ENCODE results near the gene GPBP1L1.
"Not testable (repeated sequence)": the region's sequence is repeated elsewhere in the genome, so short reads cannot be mapped to it uniquely, and the experiment has no call there.

The GPBP1L1 gene

DNA sequence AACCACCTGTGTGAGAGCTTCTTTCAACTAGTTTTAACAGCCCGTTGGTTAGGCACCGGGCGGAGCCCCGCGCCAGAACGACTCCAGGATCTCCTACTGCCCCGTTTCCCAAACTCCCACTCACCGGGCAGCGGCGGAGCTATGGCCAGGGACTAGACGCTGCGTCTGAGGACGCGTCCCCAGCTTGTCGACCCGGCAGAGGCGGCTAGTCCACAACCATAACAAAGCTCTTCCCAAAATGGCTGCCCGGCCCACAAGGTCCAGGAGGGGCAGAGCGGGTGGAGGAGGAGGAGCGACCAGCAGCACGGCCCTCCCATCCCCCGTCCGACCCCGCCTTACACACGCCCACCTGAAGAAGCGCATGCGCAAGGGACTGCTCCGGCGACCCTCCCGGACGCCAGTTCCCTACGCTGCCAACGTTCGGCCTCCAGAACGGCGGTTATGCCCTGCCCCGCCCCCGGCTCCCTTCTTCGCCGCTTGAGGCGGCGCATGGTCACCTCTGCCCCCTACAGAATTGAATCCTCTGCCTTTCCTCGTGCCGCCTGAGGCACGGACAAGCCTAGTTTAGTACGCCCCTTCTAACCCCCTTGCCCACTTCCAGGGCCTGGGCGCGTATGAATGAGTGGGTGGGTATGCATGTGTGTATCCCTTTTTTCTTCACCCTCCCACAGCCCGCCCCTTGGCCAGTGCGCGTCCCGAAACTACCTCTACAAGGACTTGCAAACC, at the start of gene GPBP1L1:
Gene GPBP1L1 (minus strand): TSS at position 246 of the 726 bp plus-strand sequence. CDS start 27,446 bp downstream, outside the sequence.
- peaks cover 50% of the 10 kb centered on the region for H3K4me1 Mint-ChIP-seq
- peak within 1 kb of the TSS; percentile 99 to 100 for H3K27ac Mint-ChIP-seq
- peak; percentile 98 to 99 for DNase-seq
- ATAC-seq, result peak; percentile 80
- H3K9me3 Mint-ChIP-seq, result no peaks in the 10 kb centered on the region
- H3K4me3 Mint-ChIP-seq, result peak within 1 kb of the TSS; percentile 97 to 99
- no peaks in the 10 kb centered on the region for H3K27me3 Mint-ChIP-seq

GRCh38 chr1:45730780-45731319, 44.5 kb upstream of the GPBP1L1 start:
- Mint-ChIP-seq H3K27ac (no peak overlapping the region), H3K4me3 (no peak overlapping the region), H3K4me1 (peaks cover 6% of the 10 kb centered on the region), H3K9me3 (no peaks in the 10 kb centered on the region), H3K27me3 (no peaks in the 10 kb centered on the region)
- ATAC-seq, result no peak
- no peak for DNase-seq

DNA sequence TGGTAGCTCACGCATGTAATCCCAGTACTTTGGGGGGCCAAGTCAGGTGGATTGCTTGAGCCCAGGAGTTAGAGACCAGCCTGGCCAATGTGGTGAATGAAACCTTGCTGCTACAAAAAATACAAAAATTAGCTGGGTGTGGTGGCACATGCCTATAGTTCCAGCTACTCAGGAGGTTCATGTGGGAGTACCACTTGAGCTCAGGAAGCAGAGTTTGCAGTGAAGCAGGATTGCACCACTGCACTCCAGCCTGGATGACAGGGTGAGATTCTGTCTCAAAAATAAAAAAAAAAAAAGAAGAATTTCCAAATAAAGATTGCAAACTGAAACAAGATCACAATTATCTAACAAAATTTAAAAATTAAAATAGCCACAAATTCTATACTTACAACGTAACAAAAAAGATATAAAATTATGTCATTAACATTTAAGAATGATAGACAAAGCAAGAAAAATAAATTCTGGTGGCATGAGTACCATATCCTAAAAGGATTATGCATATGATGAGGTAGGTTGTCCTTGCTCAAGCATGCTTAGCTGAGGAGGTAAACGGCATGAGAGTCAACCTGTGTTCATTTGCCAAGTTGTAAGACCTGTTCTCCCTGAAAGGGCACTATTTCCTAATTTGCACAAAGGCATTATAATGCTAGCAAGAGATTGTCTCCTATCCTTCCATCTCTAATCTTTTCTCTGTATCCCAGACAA, 43.9 kb upstream of the GPBP1L1 start:
- no peaks in the 10 kb centered on the region for H3K9me3 Mint-ChIP-seq
- DNase-seq, result no peak
- no peak for ATAC-seq
- H3K27me3 Mint-ChIP-seq, result no peaks in the 10 kb centered on the region
- no peak overlapping the region for H3K27ac Mint-ChIP-seq
- no peak overlapping the region for H3K4me3 Mint-ChIP-seq
- peaks cover 6% of the 10 kb centered on the region for H3K4me1 Mint-ChIP-seq

DNA sequence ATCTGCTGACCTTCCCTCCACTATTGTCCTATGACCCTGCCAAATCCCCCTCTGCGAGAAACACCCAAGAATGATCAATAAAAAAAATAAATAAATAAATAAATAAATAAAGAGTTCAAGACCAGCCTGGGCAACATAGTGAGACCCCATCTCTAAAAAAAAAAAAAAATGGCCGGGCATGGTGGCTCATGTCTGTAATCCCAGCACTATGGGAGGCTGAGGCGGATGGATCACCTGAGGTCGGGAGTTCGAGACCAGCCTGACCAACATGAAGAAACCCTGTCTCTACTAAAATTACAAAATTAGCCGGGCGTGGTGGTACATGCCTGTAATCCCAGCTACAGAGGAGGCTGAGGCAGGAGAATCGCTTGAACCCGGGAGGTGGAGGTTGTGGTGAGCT, 39.7 kb upstream of the GPBP1L1 start:
- not testable (repeated sequence) for H3K27ac Mint-ChIP-seq, H3K4me1 Mint-ChIP-seq, ATAC-seq, DNase-seq, H3K27me3 Mint-ChIP-seq, H3K9me3 Mint-ChIP-seq, H3K4me3 Mint-ChIP-seq

GRCh38 chr1:45723248-45723930, 37.1 kb upstream of the GPBP1L1 start:
- H3K9me3 Mint-ChIP-seq, result no peaks in the 10 kb centered on the region
- no peak for DNase-seq
- H3K27me3 Mint-ChIP-seq, result no peaks in the 10 kb centered on the region
- ATAC-seq, result no peak
- no peak overlapping the region for H3K4me3 Mint-ChIP-seq
- H3K4me1 Mint-ChIP-seq, result no peaks in the 10 kb centered on the region
- no peak overlapping the region for H3K27ac Mint-ChIP-seq

DNA sequence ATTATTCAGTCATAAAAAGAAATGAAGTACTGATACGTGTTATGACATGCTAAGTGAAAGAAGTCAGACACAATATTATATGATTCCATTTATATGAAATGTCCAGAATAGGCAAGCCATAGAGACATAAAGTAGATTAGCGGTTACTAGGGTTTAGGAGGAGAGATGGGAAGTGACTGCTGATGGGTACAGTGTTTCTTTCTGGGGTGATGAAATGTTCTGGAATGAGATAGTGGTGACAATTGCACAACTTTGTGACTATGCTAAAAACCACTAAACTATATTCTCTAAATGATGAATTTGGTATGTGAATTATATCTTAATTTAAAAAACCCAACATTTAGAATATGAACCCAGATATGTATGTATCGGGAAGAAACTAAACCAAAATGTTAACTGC, 36.5 kb upstream of the GPBP1L1 start:
- ATAC-seq (no peak), DNase-seq (no peak)
- H3K4me1 Mint-ChIP-seq, result no peaks in the 10 kb centered on the region
- H3K27ac Mint-ChIP-seq, result no peak overlapping the region
- no peak overlapping the region for H3K4me3 Mint-ChIP-seq
- no peaks in the 10 kb centered on the region for H3K9me3 Mint-ChIP-seq
- H3K27me3 Mint-ChIP-seq, result no peaks in the 10 kb centered on the region

DNA sequence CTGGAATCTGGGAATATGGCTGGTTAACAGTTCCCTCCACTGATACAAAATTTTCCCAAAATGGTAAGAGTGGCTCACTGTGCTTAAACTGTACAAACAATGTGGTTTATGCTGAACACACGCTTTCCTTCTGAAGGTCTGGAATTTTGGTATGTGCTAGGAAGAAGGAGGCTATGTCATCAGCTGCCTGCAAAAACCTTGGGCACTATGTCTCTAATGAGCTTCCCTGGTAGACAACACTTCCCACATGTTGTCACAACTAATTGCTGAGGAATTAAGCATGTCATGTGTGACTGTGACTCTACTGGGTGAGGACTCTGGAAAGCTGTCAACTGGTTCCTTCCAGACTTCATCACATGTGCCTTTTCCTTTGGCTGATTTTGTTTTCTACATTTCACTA, 34.9 kb upstream of the GPBP1L1 start:
- H3K4me1 Mint-ChIP-seq, result no peaks in the 10 kb centered on the region
- DNase-seq, result no peak
- H3K27ac Mint-ChIP-seq, result no peak overlapping the region

GRCh38 chr1:45718289-45718688, 32.0 kb upstream of the GPBP1L1 start:
- DNase-seq, result no peak
- Mint-ChIP-seq H3K4me3 (no peak overlapping the region), H3K27ac (no peak overlapping the region), H3K4me1 (no peaks in the 10 kb centered on the region), H3K9me3 (no peaks in the 10 kb centered on the region), H3K27me3 (no peaks in the 10 kb centered on the region)
- no peak for ATAC-seq

More for the DNA sequence above, 34.9 kb upstream of the GPBP1L1 start:
- Mint-ChIP-seq H3K4me3 (no peak overlapping the region), H3K9me3 (no peaks in the 10 kb centered on the region), H3K27me3 (no peaks in the 10 kb centered on the region)
- no peak for ATAC-seq

DNA sequence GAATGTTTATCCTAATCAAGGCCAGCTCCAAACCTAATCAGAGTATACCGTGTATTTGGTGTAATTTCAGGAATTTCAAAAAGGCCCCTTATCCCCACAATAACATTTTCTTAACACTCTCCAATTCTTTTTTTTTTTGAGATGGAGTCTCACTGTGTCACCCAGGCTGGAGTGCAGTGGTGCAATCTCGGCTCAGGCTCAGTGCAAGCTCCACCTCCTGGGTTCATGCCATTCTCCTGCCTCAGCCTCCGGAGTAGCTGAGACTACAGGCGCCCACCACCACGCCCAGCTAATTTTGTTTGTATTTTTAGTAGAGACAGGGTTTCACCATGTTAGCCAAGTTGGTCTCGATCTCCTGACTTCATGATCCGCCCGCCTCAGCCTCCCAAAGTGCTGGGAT, 31.1 kb upstream of the GPBP1L1 start:
- H3K9me3 Mint-ChIP-seq, H3K4me3 Mint-ChIP-seq, DNase-seq, H3K4me1 Mint-ChIP-seq, H3K27ac Mint-ChIP-seq, ATAC-seq, H3K27me3 Mint-ChIP-seq: not testable (repeated sequence)

GRCh38 chr1:45716700-45717099, 30.4 kb upstream of the GPBP1L1 start:
- H3K4me3 Mint-ChIP-seq, result no peak overlapping the region
- DNase-seq (no peak), ATAC-seq (no peak)
- H3K9me3 Mint-ChIP-seq, result no peaks in the 10 kb centered on the region
- H3K27me3 Mint-ChIP-seq, result no peaks in the 10 kb centered on the region
- no peaks in the 10 kb centered on the region for H3K4me1 Mint-ChIP-seq
- no peak overlapping the region for H3K27ac Mint-ChIP-seq

DNA sequence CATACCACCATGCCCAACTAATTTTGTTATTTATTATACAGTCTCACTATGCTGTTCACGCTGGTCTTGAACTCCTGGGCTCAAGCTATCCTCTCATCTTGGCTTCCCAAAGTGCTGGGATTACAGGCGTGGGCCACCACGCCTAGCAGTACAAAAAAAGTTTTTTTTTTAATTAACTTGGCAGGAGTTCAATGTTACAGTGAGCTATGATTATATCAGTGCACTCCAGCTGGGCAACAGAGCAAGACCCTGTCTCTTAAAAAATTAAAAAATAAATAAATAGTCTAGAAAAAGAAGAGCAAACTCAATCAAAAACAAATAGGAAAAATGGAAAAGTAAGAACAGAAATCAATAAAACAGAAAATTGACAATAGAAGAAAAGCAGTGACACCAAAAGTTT, 27.4 kb upstream of the GPBP1L1 start:
- no peaks in the 10 kb centered on the region for H3K27me3 Mint-ChIP-seq
- no peak overlapping the region for H3K27ac Mint-ChIP-seq
- H3K9me3 Mint-ChIP-seq, result no peaks in the 10 kb centered on the region
- DNase-seq (no peak), ATAC-seq (no peak)
- no peaks in the 10 kb centered on the region for H3K4me1 Mint-ChIP-seq
- H3K4me3 Mint-ChIP-seq, result no peak overlapping the region

- H3K4me1 Mint-ChIP-seq, result no peaks in the 10 kb centered on the region
- no peak for ATAC-seq
Observed at GRCh38 chr1:45704637-45705036, 18.3 kb upstream of the GPBP1L1 start.

DNA sequence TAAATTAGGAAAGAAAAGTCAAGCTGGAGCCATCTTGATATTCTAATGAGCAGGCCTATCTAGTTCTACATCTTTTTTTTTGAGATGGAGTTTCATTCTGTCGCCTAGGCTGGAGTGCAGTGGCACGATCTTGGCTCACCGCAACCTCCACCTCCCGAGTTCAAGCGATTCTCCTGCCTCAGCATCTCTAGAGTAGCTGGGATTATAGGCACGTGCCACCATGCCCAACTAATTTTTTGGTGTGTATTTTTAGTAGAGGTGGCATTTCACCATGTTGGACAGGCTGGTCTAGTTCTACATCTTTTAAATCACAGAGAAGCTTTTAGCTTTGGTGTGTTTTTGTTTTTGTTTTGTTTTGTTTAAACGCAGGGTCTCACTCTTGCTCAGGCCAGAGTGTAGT, 8.5 kb upstream of the GPBP1L1 start:
- ATAC-seq (no peak), DNase-seq (no peak)
- no peak overlapping the region for H3K27ac Mint-ChIP-seq
- H3K9me3 Mint-ChIP-seq, result no peaks in the 10 kb centered on the region
- no peak overlapping the region for H3K4me3 Mint-ChIP-seq
- H3K4me1 Mint-ChIP-seq, result peaks cover 20% of the 10 kb centered on the region
- no peaks in the 10 kb centered on the region for H3K27me3 Mint-ChIP-seq

More at GRCh38 chr1:45704637-45705036, 18.3 kb upstream of the GPBP1L1 start:
- H3K27me3 Mint-ChIP-seq, result no peaks in the 10 kb centered on the region
- no peak overlapping the region for H3K27ac Mint-ChIP-seq
- no peak for DNase-seq
- no peak overlapping the region for H3K4me3 Mint-ChIP-seq
- peaks cover 0 to 8% of the 10 kb centered on the region in 2 donors for H3K9me3 Mint-ChIP-seq

DNA sequence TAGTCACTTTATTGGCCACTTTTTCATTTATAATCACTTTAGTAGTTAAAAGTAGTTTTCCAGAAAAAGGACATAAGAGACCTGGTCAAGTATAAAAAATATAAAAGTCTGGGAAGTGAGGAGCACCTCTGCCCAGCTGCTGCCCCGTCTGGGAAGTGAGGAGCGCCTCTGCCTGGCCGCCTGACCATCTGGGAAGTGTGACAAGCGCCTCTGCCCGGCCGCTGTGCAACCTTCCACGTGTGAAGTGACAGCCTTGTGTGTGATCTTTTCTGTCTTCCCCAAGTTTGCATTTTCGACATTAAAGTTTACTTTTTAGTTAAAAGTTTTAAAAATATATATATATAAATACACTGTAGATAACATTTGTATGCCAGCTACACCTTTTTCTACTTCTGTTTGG, 7.5 kb upstream of the GPBP1L1 start:
- not testable (repeated sequence) for H3K27me3 Mint-ChIP-seq, DNase-seq, ATAC-seq, H3K4me3 Mint-ChIP-seq, H3K27ac Mint-ChIP-seq, H3K9me3 Mint-ChIP-seq
- peaks cover 29% of the 10 kb centered on the region for H3K4me1 Mint-ChIP-seq

DNA sequence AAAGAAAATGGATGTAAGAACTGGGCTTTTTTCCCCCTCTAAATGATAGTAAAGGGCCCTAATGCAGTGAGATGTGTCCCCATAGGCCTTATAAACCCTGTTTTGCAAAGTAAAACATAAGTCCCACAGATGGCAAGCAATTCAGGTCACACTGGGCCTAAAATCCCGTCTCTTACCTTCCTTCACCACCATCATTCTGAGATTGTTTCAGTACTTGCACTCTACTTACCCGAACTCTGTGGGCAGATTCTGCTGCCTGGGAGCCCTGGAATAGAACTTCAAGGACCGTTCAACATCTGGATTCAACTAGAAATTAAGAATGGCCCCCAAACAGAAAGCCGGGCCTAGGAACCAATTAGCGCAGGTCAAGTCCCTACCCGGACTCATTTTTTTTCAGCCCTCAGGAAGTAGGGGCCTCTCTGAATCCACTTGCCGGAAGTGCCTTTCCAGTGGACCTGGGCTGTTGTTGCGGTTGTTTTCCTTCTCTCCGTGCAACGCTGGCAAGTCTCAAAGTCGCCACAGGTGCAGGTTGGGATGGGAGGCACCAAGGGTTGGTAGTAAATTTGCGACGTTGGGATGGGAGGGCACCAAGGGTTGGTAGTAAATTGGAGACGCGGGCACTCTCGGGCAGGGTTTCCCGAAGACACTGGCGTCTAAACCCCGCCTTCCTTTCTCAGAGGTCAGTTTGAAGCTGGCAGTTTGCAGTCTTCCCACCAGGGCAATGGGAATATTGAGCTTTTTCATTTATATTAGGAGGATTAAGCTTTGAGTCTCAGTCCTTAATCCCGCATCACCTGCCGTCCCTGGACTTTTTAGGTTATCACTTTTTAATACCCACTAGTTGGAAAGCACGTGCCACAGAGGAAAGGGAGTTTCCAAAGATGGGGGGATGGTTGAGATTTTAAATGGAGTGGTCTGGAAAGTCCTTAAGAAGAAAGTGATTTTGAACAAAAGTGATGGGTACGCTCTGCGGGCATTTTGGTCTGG, 1.7 kb upstream of the GPBP1L1 start, which contains the start of gene TMEM69:
Gene TMEM69 (plus strand): TSS at position 428 of the 987 bp plus-strand sequence. CDS start 2,888 bp downstream, outside the sequence.
- peak; percentile 85 to 88 for DNase-seq
- ATAC-seq, result peak; percentile 29
- Mint-ChIP-seq H3K27me3 (no peaks in the 10 kb centered on the region), H3K9me3 (no peaks in the 10 kb centered on the region), H3K4me1 (peaks cover 49% of the 10 kb centered on the region), H3K27ac (peak within 1 kb of the TSS; percentile 99 to 100), H3K4me3 (peak within 1 kb of the TSS; percentile 97 to 99)
